Hippocampal formation (tissue), 2 donors: ENCODE results near the gene ATP6V1F.

Source experiments
- DNase-seq, 2 donors: peaks; one replicate each; lab custom pipeline; 2025; lab: John Stamatoyannopoulos, UW

ATP6V1F gene

DNA sequence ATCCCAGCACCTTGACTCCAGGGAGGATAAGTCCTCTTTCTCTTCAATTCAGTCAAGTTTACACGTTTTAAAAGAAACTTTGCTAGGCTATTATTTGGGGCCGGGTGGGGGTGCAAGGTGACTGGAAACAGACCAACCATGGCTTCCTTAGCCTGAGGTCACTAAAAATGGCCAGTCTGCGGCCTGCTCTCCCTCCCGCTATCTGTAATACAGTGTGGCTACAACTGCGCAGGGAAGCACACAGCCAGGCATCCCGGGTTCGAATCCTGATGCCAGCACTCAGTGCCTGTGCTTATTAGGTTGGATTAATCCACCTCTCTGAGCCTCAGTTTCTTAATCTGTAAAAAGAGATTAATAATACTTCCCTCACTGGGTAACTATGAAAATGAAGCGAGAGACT is 19.5 kb downstream of the ATP6V1F start:
- no peak for DNase-seq

DNA sequence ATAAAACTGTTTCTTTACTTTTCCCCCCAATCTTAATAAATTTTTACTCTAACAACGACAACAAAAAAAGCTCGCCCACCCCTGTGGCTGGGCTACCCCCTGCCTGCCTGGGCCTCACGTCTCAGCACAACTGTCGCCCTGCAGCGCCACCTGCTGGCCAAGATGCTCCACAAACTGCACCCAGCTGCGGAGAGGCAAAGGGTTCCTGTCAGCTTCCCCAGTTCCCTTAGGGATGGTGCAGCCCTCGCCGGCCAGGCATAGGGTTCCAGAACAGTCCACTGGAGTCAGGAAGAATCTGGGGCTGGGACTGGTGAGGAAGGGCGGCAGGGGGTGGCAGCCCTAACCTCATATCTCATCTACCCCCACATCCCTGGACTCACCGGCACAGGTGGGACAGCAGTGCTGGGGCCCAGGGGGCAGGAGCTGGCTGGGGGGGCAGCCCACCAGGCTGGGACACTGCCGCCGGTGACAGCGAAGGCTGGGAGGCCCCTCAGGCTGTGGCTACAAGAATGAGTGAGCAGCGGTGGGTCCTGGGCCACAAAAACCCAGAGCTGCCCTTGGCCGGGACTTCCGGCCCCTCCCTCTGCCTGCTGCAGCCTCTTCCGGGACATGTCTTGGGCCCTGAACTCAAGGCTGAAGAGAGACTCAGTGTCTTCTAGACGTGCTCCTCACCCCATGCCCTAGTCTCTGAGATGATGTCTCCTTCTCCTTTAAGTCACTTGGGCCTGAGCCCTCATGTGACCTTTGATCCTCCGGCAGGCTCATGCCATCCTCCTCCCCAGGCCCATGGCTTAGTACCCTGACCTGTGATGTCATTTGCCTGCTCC is 21.2 kb downstream of the ATP6V1F start:
- peak; percentile 50 to 68 for DNase-seq

- DNase-seq: no peak
Observed at GRCh38 chr7:128884561-128885369, 22.1 kb downstream of the ATP6V1F start.

GRCh38 chr7:128885370-128886187 is 22.9 kb downstream of the ATP6V1F start:
- no peak for DNase-seq

- no peak for DNase-seq
Observed at GRCh38 chr7:128886391-128887168, 23.9 kb downstream of the ATP6V1F start.

- DNase-seq: no peak
Observed at GRCh38 chr7:128887169-128888038, 24.7 kb downstream of the ATP6V1F start.

DNA sequence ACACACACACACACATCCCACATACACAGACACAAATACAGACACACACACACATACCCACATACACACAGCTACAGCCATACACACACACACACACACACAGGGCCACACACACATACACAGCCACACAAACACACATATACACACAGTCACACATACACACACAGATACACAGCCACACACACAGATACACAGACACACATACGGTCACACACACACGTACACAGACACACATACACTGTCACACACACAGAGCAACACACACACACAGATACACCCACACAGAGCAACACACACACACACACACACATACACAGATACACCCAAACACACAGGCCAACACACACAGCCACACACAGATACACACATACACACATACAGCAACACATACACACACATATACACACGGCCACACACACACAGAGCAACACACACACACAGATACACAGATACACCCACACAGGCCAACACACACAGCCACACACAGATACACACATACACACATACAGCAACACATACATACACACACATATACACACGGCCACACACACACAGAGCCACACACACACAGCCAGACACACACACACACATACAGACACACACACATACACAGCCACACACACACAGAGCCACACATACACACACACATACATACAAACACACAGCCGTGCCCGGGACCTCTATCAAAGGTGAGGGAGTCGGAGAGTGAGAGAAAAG is 25.5 kb downstream of the ATP6V1F start:
- DNase-seq: no peak

- no peak for DNase-seq
Observed at GRCh38 chr7:128888756-128889095, 26.1 kb downstream of the ATP6V1F start.

GRCh38 chr7:128889121-128889520 is 26.5 kb downstream of the ATP6V1F start:
- no peak for DNase-seq

DNA sequence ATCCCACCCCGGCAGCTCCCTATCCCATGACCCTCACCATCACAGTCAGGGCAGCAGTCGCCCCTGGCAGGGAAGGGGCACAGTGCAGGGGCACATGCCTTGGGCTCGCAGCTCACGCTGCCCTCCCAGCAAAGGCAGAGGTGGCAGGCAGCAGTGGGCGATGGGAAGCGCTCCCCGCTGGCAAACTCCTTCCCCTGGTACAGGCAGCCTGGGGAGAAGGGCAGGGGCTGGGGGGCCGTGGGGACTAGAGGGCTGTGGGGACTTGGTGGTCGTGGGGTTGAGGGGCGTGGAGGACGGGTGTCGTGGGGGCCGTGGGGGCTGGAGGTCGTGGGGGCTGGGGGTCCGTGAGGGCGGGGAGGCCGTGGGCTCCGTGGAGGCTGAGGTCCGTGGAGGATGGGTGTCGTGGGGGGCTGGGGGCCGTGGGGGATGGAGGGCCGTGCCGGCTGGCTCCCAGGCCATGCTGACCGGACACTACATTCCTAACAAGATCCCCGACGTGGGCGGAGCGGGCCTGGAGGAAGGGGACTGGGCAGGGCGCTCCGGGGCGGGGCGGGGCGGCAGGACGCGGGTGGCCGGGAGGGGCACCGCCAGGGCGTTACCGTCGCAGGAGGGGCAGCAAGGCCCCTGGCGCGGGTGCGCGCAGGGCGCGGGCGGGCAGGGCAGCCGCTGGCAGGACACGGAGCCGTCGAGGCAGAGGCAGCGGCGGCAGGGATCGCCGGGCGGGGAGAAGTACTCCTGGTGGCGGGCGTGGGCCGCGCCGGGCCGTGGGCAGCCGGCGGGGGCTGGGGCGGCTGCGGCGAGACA is 27.9 kb downstream of the ATP6V1F start:
- DNase-seq: no peak

DNA sequence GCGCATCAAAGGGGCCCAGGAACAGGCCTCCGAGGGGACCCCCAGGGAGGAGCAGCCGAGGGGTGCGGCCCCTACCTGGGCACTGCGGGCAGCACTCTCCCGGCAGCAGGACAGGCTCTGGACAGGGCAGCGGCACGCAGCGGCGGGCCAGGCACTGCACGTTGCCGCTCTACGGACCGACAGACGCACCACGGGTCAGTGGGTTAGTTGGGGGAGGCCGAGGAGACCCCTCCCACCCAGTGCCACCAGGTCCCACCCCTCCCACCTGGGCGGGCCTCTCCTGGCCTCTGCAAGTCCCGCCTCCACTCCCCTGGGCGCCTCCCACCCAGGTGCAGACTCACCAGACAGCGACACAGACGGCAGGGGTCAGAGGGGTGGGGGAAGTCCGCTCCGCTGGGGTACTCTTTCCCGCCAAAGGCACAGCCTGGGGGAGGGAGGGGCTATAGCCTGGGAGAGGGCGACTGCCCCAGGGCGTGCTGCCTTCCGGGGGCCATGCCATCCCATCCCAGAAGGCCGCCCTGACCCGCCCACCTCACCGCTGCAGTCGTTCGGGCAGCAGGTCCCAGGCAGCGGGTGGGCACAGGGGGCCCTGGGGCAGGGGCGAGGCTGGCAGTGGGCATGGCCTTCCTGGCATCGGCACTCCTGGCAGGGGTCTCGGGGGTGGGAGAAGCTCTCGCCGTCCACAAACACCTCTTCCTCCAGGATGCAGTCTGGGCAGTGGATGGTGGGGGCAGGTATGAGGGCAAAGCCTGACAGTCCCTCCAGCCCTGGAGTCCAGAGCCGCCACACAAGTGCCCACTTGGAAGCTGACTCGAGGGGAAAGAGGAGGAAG is 28.7 kb downstream of the ATP6V1F start:
- no peak for DNase-seq

DNA sequence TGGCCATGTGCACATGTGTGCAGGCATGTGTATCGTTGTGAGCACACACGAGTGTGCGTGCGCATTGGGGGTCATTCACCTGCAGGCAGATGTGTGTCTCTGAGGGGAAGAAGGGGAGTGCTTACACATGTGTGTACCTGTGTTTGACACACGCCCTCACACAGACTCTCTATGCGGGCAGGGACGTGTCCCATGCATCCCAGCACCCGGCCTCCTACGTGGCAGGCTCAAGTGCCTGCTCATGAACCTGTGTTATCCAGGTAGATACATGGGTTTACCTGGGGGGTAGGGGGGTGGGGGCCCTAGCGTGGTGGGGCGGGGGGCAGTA is 29.2 kb downstream of the ATP6V1F start:
- DNase-seq: no peak

DNA sequence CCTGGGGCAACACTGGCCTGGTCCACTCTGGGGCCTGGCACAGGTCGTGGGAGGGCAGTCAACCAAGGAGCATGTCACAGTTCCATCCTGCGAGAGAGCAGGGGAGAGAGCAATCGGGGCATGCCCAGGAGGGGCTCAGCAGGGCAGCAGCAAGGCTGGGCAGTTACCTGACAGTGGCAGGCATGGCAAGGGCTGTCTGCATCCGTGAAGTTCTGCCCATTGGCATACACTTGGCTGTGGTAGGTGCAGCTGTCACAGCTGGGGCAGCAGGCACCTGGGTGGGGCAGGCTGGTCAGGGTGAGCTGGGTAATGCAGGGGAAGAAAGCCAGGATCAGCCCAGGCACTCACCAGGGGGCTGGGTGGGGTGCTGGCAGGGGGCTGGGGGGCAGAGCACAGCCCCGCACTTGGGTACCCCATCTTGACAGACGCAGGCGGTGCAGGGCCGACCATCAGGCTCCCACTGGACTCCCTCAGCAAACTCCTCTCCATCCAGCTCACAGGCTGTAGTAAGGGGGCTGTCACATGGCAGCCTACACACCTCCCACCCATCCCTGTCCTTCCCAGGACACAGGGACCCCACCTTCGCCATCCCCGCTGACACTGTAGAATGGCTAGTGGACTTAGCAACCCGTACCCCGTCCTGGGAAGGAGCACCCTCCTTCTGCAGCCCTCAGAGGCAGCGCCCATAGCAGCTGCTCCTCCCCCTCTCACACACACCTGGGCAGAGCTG is 30.0 kb downstream of the ATP6V1F start:
- DNase-seq: no peak

GRCh38 chr7:128893251-128894100 is 30.8 kb downstream of the ATP6V1F start:
- DNase-seq: no peak

GRCh38 chr7:128894101-128894440 is 31.4 kb downstream of the ATP6V1F start:
- no peak for DNase-seq

GRCh38 chr7:128895320-128895719 is 32.7 kb downstream of the ATP6V1F start:
- DNase-seq: no peak

DNA sequence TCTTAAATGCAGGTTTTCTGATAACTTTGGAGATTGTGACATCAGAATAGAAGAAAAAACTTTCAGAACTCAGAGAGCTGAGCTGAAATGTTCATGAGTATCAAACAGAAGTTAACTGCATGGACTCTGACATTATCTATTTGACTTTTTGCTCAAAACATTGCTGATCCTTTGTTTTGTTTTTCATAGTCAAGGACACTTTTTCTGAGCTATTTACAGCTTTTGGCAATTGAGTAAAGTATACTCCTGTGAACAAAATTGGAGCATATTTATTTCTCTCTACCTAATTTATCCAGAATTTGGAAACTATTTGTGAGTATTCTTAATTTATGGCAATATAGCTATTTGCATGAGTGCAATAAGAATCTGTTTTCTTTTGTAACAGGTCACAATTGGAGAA is 36.7 kb downstream of the ATP6V1F start:
- no peak for DNase-seq
